Neural cell (in vitro differentiated cells): ENCODE results near the gene GSTM1. TPM values are rescaled to one million over a fixed set of nuclear protein-coding genes. Genes with fewer than 3 reads are reported as not detected.

ENCODE experiments used
- H2AFZ ChIP-seq: fragments of 200-600, 300-800 bp; sonication (generic), shearing (Covaris generic); 2 replicates; pipeline ENCODE4 v1.6.0; 2014; ENCODE audit warnings: low read depth, mild to moderate bottlenecking, antibody characterized with exemption, low read length, moderate library complexity
- H3F3A ChIP-seq: fragments of 200-600 bp; shearing (Covaris generic); 2 replicates; pipeline ENCODE4 v1.6.1; 2016; ENCODE audit warnings: mild to moderate bottlenecking, moderate library complexity, mixed read lengths, antibody characterized with exemption, low read length; ENCODE audit not compliant: insufficient read depth, poor library complexity, severe bottlenecking
- H3K27ac ChIP-seq: fragments of 200-600, 300-800 bp; sonication (generic), shearing (Covaris generic); 2 replicates; pipeline ENCODE4 v1.5.1; 2014; ENCODE audit warnings: mild to moderate bottlenecking, low read length, moderate library complexity
- H3K27me3 ChIP-seq: fragments of 300-800, 200-600 bp; sonication (generic), shearing (Covaris generic); 2 replicates; pipeline ENCODE4 v1.6.0; 2014; ENCODE audit warnings: mild to moderate bottlenecking, low read depth, low read length, moderate library complexity; ENCODE audit not compliant: insufficient read depth
- H3K36me3 ChIP-seq: fragments of 300-800, 200-600 bp; sonication (generic), shearing (Covaris generic); 2 replicates; pipeline ENCODE4 v1.5.1; 2014; ENCODE audit warnings: mild to moderate bottlenecking, antibody characterized with exemption, low read length, moderate library complexity; ENCODE audit not compliant: insufficient read depth
- H3K4me2 ChIP-seq: fragments of 300-800, 200-600 bp; sonication (generic), shearing (Covaris generic); 2 replicates; pipeline ENCODE4 v1.6.0; 2014; ENCODE audit warnings: mild to moderate bottlenecking, low read length
- H3K4me3 ChIP-seq: fragments of 300-800, 200-600 bp; sonication (generic), shearing (Covaris generic); 2 replicates; pipeline ENCODE4 v1.5.1; 2014; ENCODE audit warnings: mild to moderate bottlenecking, low read length, moderate library complexity
- H3K79me2 ChIP-seq: fragments of 200-600 bp; shearing (Covaris generic); replicated peaks from 2 replicates; pipeline ENCODE4 v1.6.0; 2014; ENCODE audit warnings: mild to moderate bottlenecking, low read length, moderate library complexity; ENCODE audit not compliant: insufficient read depth
- H3K9ac ChIP-seq: fragments of 300-800, 200-600 bp; sonication (generic), shearing (Covaris generic); 2 replicates; pipeline ENCODE4 v1.6.1; 2016; ENCODE audit warnings: mild to moderate bottlenecking, low read length, mixed read lengths
- H3K9me2 ChIP-seq: fragments of 200-600 bp; shearing (Covaris generic); 2 replicates; pipeline ENCODE4 v1.6.1; 2016; ENCODE audit warnings: mild to moderate bottlenecking, low read length, mixed read lengths; ENCODE audit not compliant: insufficient read depth
- H3K9me3 ChIP-seq: fragments of 200-600, 300-800 bp; sonication (generic), shearing (Covaris generic); 2 replicates; pipeline ENCODE4 v1.6.1; 2016; ENCODE audit warnings: mild to moderate bottlenecking, mixed run types, low read length, moderate library complexity, mixed read lengths
- H4K20me1 ChIP-seq: fragments of 200-600 bp; shearing (Covaris generic); 2 replicates; pipeline ENCODE4 v1.6.1; 2016; ENCODE audit warnings: mild to moderate bottlenecking, mixed run types; ENCODE audit not compliant: insufficient read depth
- CTCF ChIP-seq: fragments of 450-650 bp; IDR thresholded peaks from 2 replicates; pipeline ENCODE4 v1.5.1; 2014; ENCODE audit warnings: antibody characterized with exemption, mild to moderate bottlenecking, moderate library complexity; ENCODE audit not compliant: poor library complexity, severe bottlenecking
- EP300 ChIP-seq: fragments of 450-650 bp; conservative IDR thresholded peaks from 2 replicates; pipeline ENCODE4 v1.6.1; 2014; ENCODE audit warnings: antibody characterized with exemption, mild to moderate bottlenecking, moderate library complexity; ENCODE audit not compliant: poor library complexity, severe bottlenecking
- EZH2 ChIP-seq: fragments of 200-600, 300-800 bp; shearing (Covaris generic), sonication (generic); IDR thresholded peaks from 2 replicates; pipeline ENCODE4 v1.6.1; 2014; ENCODE audit warnings: antibody characterized with exemption, low read length, borderline replicate concordance, mild to moderate bottlenecking; ENCODE audit not compliant: insufficient read depth, poor library complexity, severe bottlenecking
- MXI1 ChIP-seq: fragments of 450-650 bp; conservative IDR thresholded peaks from 2 replicates; pipeline ENCODE4 v1.6.1; 2014; ENCODE audit warnings: antibody characterized with exemption, mild to moderate bottlenecking; ENCODE audit not compliant: poor library complexity, severe bottlenecking
- POLR2AphosphoS5 ChIP-seq: IDR thresholded peaks from 2 replicates; pipeline ENCODE4 v1.6.1; 2012
- RAD21 ChIP-seq: fragments of 450-650 bp; conservative IDR thresholded peaks from 2 replicates; pipeline ENCODE4 v1.6.1; 2014; ENCODE audit warnings: antibody characterized with exemption, mild to moderate bottlenecking, moderate library complexity
- SMC3 ChIP-seq: fragments of 450-650 bp; conservative IDR thresholded peaks from 2 replicates; pipeline ENCODE4 v1.6.1; 2014; ENCODE audit warnings: antibody characterized with exemption, mild to moderate bottlenecking, moderate library complexity; ENCODE audit not compliant: poor library complexity
- TAF1 ChIP-seq: IDR thresholded peaks from 2 replicates; pipeline ENCODE4 v1.6.1; 2012; ENCODE audit warnings: low read depth
- polyA plus RNA-seq: library from polyadenylated mRNA; depleted of rRNA; stranded (reverse); fragments of >200 nt; gene quantifications from 2 replicates; pipeline ENCODE4 v1.2.3, GENCODE V29; 2014
- TF ChIP-seq, protein P1 (sequence below): IDR thresholded peaks from 2 replicates; pipeline ENCODE4 v1.6.1; 2012; ENCODE audit warnings: borderline replicate concordance

The GSTM1 gene
- polyA plus RNA-seq, 1 donor from 2014 or later = not detected

GRCh38 chr1:109650609-109651008 lies 37.0 kb upstream of the GSTM1 start:
- Histone ChIP-seq H3K4me3 (no peak overlapping the region), H3K27me3 (no peaks in the 10 kb centered on the region), H3K79me2 (no peaks in the 10 kb centered on the region), H3K27ac (no peak overlapping the region), H3F3A (no peaks in the 10 kb centered on the region), H2AFZ (no peak overlapping the region), H3K9me3 (no peaks in the 10 kb centered on the region), H3K4me2 (no peak overlapping the region), H3K9me2 (no peaks in the 10 kb centered on the region), H3K9ac (no peak overlapping the region), H4K20me1 (no peaks in the 10 kb centered on the region), H3K36me3 (no peaks in the 10 kb centered on the region)
- TF ChIP-seq EZH2 = no peak
- no peak for TF ChIP-seq SMC3
- no peak for TF ChIP-seq EP300
- TF ChIP-seq RAD21 = no peak
- TF ChIP-seq MXI1 = no peak
- no peak for TF ChIP-seq TAF1
- TF ChIP-seq, protein P1, sequence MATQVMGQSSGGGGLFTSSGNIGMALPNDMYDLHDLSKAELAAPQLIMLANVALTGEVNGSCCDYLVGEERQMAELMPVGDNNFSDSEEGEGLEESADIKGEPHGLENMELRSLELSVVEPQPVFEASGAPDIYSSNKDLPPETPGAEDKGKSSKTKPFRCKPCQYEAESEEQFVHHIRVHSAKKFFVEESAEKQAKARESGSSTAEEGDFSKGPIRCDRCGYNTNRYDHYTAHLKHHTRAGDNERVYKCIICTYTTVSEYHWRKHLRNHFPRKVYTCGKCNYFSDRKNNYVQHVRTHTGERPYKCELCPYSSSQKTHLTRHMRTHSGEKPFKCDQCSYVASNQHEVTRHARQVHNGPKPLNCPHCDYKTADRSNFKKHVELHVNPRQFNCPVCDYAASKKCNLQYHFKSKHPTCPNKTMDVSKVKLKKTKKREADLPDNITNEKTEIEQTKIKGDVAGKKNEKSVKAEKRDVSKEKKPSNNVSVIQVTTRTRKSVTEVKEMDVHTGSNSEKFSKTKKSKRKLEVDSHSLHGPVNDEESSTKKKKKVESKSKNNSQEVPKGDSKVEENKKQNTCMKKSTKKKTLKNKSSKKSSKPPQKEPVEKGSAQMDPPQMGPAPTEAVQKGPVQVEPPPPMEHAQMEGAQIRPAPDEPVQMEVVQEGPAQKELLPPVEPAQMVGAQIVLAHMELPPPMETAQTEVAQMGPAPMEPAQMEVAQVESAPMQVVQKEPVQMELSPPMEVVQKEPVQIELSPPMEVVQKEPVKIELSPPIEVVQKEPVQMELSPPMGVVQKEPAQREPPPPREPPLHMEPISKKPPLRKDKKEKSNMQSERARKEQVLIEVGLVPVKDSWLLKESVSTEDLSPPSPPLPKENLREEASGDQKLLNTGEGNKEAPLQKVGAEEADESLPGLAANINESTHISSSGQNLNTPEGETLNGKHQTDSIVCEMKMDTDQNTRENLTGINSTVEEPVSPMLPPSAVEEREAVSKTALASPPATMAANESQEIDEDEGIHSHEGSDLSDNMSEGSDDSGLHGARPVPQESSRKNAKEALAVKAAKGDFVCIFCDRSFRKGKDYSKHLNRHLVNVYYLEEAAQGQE = no peak
- no peak for TF ChIP-seq POLR2AphosphoS5
- TF ChIP-seq CTCF = no peak

- Histone ChIP-seq H3K9me3 (no peaks in the 10 kb centered on the region), H3K9me2 (no peaks in the 10 kb centered on the region), H3K36me3 (no peaks in the 10 kb centered on the region), H4K20me1 (no peaks in the 10 kb centered on the region), H3F3A (no peaks in the 10 kb centered on the region), H3K4me3 (no peak overlapping the region), H3K27me3 (no peaks in the 10 kb centered on the region), H3K9ac (no peak overlapping the region), H3K4me2 (no peak overlapping the region), H3K27ac (no peak overlapping the region), H3K79me2 (no peaks in the 10 kb centered on the region), H2AFZ (no peak overlapping the region)
- TF ChIP-seq EZH2 (no peak), CTCF (no peak), SMC3 (no peak), MXI1 (no peak), TAF1 (no peak), EP300 (no peak), RAD21 (no peak), POLR2AphosphoS5 (no peak)
- TF ChIP-seq, protein P1 = no peak
These were observed 35.2 kb upstream of the GSTM1 start for GRCh38 chr1:109652402-109652801.
